Measurements from ENCODE around the gene PTPA. TPM values are rescaled to one million over a fixed set of nuclear protein-coding genes. Genes with fewer than 3 reads are reported as not detected.

The PTPA gene
- polyA plus RNA-seq, 1 experiment: 140 TPM

GRCh38 chr9:129197978-129198318 is 86.7 kb downstream of the PTPA start:
- no peak overlapping the region for H3K27ac ChIP-seq (ENCODE audit: low read depth, low read length)
- no peak for TF ChIP-seq CTCF (IDR thresholded peaks at IDR 0.05; ENCODE audit: low read depth, low read length)
- ChIA-PET POLR2A (interaction anchor here (1.5 kb wide), 1 partner anchor 20 kb away, joined by 7 read pairs; the partner anchor contains the start of gene IER5L), CTCF (no interaction called here)
- H3K9me3 ChIP-seq (ENCODE audit: control insufficient read depth, insufficient read depth, low read length): peaks cover 4% of the 10 kb centered on the region
- no peak overlapping the region for H3K4me3 ChIP-seq (ENCODE audit: low read depth, low read length)
- no peak for DNase-seq (ENCODE audit: low read depth, low spot score)
- H3K27me3 ChIP-seq (ENCODE audit: control insufficient read depth, insufficient read depth, low read length): peaks cover 12% of the 10 kb centered on the region

Other genes starting within 250 kb of the PTPA start
- 5.2 and 7.0 TPM in 2 replicates for gene KYAT1, start 229.5 kb upstream of the PTPA start, polyA plus RNA-seq (2011; rRNA removed)
- gene LRRC8A, start 229.3 kb upstream of the PTPA start, polyA plus RNA-seq (2011; rRNA removed): 25.3 and 31.7 TPM in 2 replicates
- gene PHYHD1, start 190.4 kb upstream of the PTPA start, polyA plus RNA-seq (2011; rRNA removed): 9.3 and 11.6 TPM in 2 replicates
- gene DOLK, start 163.8 kb upstream of the PTPA start, polyA plus RNA-seq (2011; rRNA removed): 31.4 and 31.8 TPM in 2 replicates
- 46.3 and 52.1 TPM in 2 replicates for gene NUP188, start 163.7 kb upstream of the PTPA start, polyA plus RNA-seq (2011; rRNA removed)
- gene SH3GLB2, start 83.1 kb upstream of the PTPA start, polyA plus RNA-seq (2011; rRNA removed): 29.3 and 39.1 TPM in 2 replicates
- 10.6 and 13.1 TPM in 2 replicates for gene MIGA2, start 74.8 kb upstream of the PTPA start, polyA plus RNA-seq (2011; rRNA removed)
- 11.9 and 13.2 TPM in 2 replicates for gene DOLPP1, start 30.3 kb upstream of the PTPA start, polyA plus RNA-seq (2011; rRNA removed)
- 24.3 and 29.3 TPM in 2 replicates for gene CRAT, start 622 bp upstream of the PTPA start, polyA plus RNA-seq (2011; rRNA removed)
- 4.9 TPM in 2 replicates for gene IER5L, start 66.8 kb downstream of the PTPA start, polyA plus RNA-seq (2011; rRNA removed)